Esophagus squamous epithelium (tissue), 4 donors: ENCODE data around the gene BFSP1.

Source experiments
- POLR2A ChIP-seq, 4 donors: fragments of 450-650 bp; IDR thresholded peaks; one replicate each; pipeline ENCODE4 v1.6.1; 2017; ENCODE audit warnings: antibody characterized with exemption in 4 of 4, mild to moderate bottlenecking in 4 of 4, moderate library complexity in 3 of 4
- TF ChIP-seq, protein P1 (sequence below), 6 experiments: fragments of 450-650 bp in 4 of 6; fragments of 200-600 bp in 2 of 6; sonication (generic) in 2 of 6; IDR thresholded peaks; one replicate each; pipeline ENCODE4 v1.5.1; 2016 to 2019; ENCODE audit warnings: antibody characterized with exemption in 6 of 6, mild to moderate bottlenecking in 4 of 6, moderate library complexity in 4 of 6

DNA sequence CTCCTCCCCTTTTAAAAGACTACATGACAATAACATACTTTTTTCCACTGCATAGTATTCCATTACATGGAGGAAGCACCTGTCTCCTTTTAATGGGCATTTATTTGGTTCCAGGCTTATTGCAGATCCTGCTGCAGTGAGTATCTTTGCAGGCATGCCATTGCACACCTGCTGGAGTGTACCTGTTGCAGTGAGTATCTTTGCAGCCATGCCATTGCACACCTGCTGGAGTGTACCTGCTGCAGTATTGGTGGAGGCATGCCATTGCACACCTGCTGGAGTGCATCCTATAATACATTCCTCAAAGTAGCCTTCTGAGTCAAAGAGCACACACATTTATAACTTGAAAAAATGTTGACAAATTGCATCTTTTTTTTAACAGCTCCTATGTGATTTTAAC lies 1.6 kb downstream of the BFSP1 start:
- TF ChIP-seq, protein P1, sequence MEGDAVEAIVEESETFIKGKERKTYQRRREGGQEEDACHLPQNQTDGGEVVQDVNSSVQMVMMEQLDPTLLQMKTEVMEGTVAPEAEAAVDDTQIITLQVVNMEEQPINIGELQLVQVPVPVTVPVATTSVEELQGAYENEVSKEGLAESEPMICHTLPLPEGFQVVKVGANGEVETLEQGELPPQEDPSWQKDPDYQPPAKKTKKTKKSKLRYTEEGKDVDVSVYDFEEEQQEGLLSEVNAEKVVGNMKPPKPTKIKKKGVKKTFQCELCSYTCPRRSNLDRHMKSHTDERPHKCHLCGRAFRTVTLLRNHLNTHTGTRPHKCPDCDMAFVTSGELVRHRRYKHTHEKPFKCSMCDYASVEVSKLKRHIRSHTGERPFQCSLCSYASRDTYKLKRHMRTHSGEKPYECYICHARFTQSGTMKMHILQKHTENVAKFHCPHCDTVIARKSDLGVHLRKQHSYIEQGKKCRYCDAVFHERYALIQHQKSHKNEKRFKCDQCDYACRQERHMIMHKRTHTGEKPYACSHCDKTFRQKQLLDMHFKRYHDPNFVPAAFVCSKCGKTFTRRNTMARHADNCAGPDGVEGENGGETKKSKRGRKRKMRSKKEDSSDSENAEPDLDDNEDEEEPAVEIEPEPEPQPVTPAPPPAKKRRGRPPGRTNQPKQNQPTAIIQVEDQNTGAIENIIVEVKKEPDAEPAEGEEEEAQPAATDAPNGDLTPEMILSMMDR (IDR thresholded peaks at IDR 0.05): no peak
- no peak for TF ChIP-seq POLR2A (IDR thresholded peaks at IDR 0.05)
